Right atrium auricular region (tissue), 2 donors: Measurements from ENCODE around the gene TUBB4B. TPM values are rescaled to one million over a fixed set of nuclear protein-coding genes. Genes with fewer than 3 reads are reported as not detected.
"Not testable (repeated sequence)": the region's sequence is repeated elsewhere in the genome, so short reads cannot be mapped to it uniquely, and the experiment has no call there.

ENCODE experiments used
- DNase-seq: peaks from one replicate; pipeline ENCODE4 v3.0.0-alpha.2; 2019; ENCODE audit warnings: low spot score
- H3K27ac ChIP-seq, 2 donors: fragments of 200-600 bp; sonication (generic); 1 replicate in 1 of 2; 2 replicates in 1 of 2; pipeline ENCODE4 v1.5.1; 2016 to 2019
- H3K27me3 ChIP-seq, 2 donors: fragments of 200-600 bp; sonication (generic); one replicate each; pipeline versions ENCODE4 v1.5.1 to v1.6.0; 2017 to 2019
- H3K36me3 ChIP-seq: fragments of 200-600 bp; sonication (generic); one replicate; pipeline ENCODE4 v1.5.1; 2016
- H3K4me1 ChIP-seq, 2 donors: fragments of 200-600 bp; sonication (generic); one replicate each; pipeline versions ENCODE4 v1.5.1 to v1.6.0; 2017 to 2019
- H3K4me3 ChIP-seq, 2 donors: fragments of 200-600 bp; sonication (generic); 1 replicate in 1 of 2; 2 replicates in 1 of 2; pipeline ENCODE4 v1.5.1; 2017 to 2019; ENCODE audit warnings: mild to moderate bottlenecking in 1 of 2, moderate library complexity in 1 of 2
- H3K9me3 ChIP-seq, 2 donors: fragments of 200-600 bp; sonication (generic); one replicate each; pipeline ENCODE4 v1.5.1; 2019
- total RNA-seq, 2 donors: library from RNA; depleted of rRNA; stranded (reverse); fragments of >200 nt; gene quantifications; one replicate each; pipeline ENCODE4 v1.1.0, GENCODE V29; 2016
- TF ChIP-seq, protein P1 (sequence below), 2 donors: fragments of 200-600 bp; sonication (generic); IDR thresholded peaks; one replicate each; pipeline ENCODE4 v1.5.1; 2019; ENCODE audit warnings: antibody characterized with exemption in 2 of 2

The TUBB4B gene
- total RNA-seq, 2 donors from 2014 or later, result 310 to 394 TPM

DNA sequence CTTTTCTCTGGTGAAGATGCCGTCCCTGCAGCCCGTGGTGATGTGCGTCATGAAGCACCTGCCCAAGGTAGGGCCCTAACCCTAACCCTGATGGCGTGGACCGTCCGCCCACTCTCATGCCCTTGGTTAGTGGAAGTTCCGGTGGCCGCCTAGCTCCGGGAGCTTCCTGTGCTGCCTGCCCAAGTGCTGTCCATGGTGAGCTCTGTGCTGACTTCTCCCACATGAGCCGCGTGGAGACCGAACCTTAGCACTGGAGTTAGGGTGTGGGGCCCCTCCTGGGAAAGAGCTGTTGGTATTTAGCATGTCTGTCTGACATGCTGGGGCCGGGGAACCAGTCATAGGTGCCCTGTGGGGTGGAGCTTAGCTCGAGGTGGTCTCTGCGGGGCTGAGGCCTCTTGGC is 15.3 kb downstream of the TUBB4B start:
- no peaks in the 10 kb centered on the region for H3K9me3 ChIP-seq
- H3K4me1 ChIP-seq, result peaks cover 0 to 25% of the 10 kb centered on the region in 2 donors
- no peak for DNase-seq
- H3K27me3 ChIP-seq, result no peaks in the 10 kb centered on the region
- H3K36me3 ChIP-seq, result peaks cover 4% of the 10 kb centered on the region
- H3K4me3 ChIP-seq, result peak overlapping the region; percentile 77 to 79
- no peak overlapping the region for H3K27ac ChIP-seq
- TF ChIP-seq, protein P1, sequence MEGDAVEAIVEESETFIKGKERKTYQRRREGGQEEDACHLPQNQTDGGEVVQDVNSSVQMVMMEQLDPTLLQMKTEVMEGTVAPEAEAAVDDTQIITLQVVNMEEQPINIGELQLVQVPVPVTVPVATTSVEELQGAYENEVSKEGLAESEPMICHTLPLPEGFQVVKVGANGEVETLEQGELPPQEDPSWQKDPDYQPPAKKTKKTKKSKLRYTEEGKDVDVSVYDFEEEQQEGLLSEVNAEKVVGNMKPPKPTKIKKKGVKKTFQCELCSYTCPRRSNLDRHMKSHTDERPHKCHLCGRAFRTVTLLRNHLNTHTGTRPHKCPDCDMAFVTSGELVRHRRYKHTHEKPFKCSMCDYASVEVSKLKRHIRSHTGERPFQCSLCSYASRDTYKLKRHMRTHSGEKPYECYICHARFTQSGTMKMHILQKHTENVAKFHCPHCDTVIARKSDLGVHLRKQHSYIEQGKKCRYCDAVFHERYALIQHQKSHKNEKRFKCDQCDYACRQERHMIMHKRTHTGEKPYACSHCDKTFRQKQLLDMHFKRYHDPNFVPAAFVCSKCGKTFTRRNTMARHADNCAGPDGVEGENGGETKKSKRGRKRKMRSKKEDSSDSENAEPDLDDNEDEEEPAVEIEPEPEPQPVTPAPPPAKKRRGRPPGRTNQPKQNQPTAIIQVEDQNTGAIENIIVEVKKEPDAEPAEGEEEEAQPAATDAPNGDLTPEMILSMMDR (IDR thresholded peaks at IDR 0.05), result no peak

GRCh38 chr9:137256856-137257255 is 15.8 kb downstream of the TUBB4B start:
- no peaks in the 10 kb centered on the region for H3K27me3 ChIP-seq

GRCh38 chr9:137262173-137262908 is 21.3 kb downstream of the TUBB4B start:
- not testable (repeated sequence) for DNase-seq

More at GRCh38 chr9:137256856-137257255, 15.8 kb downstream of the TUBB4B start:
- no peaks in the 10 kb centered on the region for H3K9me3 ChIP-seq
- peaks cover 0 to 25% of the 10 kb centered on the region in 2 donors for H3K4me1 ChIP-seq
- no peak for DNase-seq
- H3K36me3 ChIP-seq, result peaks cover 4% of the 10 kb centered on the region
- H3K27ac ChIP-seq, result no peak overlapping the region
- TF ChIP-seq, protein P1 (IDR thresholded peaks at IDR 0.05), result no peak
- H3K4me3 ChIP-seq, result peak overlapping the region in 1 of 2 donors; percentile 77

DNA sequence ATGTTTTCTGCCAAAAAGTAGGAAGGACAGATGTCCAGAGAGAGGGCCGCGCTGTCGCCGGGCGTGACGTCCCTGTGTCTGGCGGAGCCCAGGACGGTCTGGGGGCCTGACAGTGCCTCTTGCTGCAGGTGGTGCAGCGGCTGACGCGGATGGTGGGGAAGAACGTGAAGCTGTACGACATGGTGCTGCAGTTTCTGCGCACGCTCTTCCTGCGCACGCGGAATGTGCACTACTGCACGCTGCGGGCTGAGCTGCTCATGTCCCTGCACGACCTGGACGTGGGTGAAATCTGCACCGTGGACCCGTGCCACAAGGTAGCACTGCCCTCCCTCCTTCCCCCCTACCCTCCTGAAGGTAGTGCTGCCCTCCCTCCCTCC is 21.8 kb downstream of the TUBB4B start:
- no peak for DNase-seq
- Histone ChIP-seq H3K4me3 (no peak overlapping the region), H3K36me3 (peaks cover 37% of the 10 kb centered on the region), H3K4me1 (peaks cover 0 to 1% of the 10 kb centered on the region in 2 donors), H3K27me3 (no peaks in the 10 kb centered on the region), H3K27ac (no peak overlapping the region), H3K9me3 (no peaks in the 10 kb centered on the region)
- TF ChIP-seq, protein P1 (IDR thresholded peaks at IDR 0.05), result no peak

More at GRCh38 chr9:137262173-137262908, 21.3 kb downstream of the TUBB4B start:
- H3K27me3 ChIP-seq, H3K4me3 ChIP-seq, H3K9me3 ChIP-seq, H3K4me1 ChIP-seq, H3K27ac ChIP-seq: not testable (repeated sequence)
- TF ChIP-seq, protein P1 (IDR thresholded peaks at IDR 0.05), result peak; percentile 17 to 65
- H3K36me3 ChIP-seq, result peaks cover 34% of the 10 kb centered on the region

- peaks cover 37% of the 10 kb centered on the region for H3K36me3 ChIP-seq
- DNase-seq, result no peak
Measured at GRCh38 chr9:137263506-137263905, 22.4 kb downstream of the TUBB4B start.

More at GRCh38 chr9:137263506-137263905, 22.4 kb downstream of the TUBB4B start:
- H3K27me3 ChIP-seq, result no peaks in the 10 kb centered on the region
- no peak overlapping the region for H3K4me3 ChIP-seq
- H3K9me3 ChIP-seq, result no peaks in the 10 kb centered on the region
- H3K27ac ChIP-seq, result no peak overlapping the region
- H3K4me1 ChIP-seq, result peaks cover 0 to 7% of the 10 kb centered on the region in 2 donors
- TF ChIP-seq, protein P1 (IDR thresholded peaks at IDR 0.05), result no peak
